Measurements from ENCODE around the gene CAPN11.
"Not testable (repeated sequence)": the region's sequence is repeated elsewhere in the genome, so short reads cannot be mapped to it uniquely, and the experiment has no call there.

CAPN11 gene

DNA sequence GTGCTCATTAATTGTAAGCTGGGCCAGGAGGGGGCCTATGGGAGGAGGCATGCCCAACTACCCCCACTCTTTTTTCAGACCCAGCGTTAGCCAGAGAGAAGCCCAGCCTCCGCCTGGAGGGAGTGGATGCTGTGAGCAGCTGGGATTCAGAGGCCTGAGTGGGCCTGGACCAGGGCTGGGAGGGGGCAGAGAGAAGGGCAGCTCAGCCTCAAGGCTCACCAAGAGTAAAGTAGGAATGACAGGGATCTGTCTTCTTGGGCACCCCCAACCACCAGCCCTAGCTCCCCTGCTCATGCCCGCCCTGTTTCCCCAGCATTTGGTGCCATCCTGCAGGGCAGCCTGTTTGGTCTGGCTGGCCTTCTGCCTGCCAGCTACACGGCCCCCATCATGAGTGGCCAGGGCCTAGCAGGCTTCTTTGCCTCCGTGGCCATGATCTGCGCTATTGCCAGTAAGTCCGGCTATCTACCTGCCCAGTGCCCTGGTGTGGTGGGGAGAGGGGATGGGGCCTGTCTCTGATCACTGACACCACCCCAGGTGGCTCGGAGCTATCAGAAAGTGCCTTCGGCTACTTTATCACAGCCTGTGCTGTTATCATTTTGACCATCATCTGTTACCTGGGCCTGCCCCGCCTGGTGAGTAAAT lies 71.5 kb downstream of the CAPN11 start:
- no peak for DNase-seq

DNA sequence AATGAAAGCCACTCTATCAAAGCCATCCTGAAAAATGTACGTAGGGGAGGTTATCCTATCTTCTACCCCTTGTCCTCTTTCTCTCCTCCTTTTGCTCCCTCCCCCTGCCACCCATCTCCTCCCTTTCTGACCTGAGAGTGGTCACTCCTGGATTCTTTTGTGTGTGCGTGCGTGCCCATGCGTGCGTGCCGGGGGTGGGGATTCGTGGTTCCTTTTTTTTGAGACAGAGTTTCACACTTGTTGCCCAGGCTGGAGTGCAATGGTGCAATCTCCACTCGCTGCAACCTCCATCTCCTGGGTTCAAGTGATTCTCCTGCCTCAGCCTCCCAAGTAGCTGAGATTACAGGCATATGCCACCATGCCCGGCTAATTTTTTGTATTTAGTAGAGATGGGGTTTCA lies 72.8 kb downstream of the CAPN11 start:
- DNase-seq, result not testable (repeated sequence)

DNA sequence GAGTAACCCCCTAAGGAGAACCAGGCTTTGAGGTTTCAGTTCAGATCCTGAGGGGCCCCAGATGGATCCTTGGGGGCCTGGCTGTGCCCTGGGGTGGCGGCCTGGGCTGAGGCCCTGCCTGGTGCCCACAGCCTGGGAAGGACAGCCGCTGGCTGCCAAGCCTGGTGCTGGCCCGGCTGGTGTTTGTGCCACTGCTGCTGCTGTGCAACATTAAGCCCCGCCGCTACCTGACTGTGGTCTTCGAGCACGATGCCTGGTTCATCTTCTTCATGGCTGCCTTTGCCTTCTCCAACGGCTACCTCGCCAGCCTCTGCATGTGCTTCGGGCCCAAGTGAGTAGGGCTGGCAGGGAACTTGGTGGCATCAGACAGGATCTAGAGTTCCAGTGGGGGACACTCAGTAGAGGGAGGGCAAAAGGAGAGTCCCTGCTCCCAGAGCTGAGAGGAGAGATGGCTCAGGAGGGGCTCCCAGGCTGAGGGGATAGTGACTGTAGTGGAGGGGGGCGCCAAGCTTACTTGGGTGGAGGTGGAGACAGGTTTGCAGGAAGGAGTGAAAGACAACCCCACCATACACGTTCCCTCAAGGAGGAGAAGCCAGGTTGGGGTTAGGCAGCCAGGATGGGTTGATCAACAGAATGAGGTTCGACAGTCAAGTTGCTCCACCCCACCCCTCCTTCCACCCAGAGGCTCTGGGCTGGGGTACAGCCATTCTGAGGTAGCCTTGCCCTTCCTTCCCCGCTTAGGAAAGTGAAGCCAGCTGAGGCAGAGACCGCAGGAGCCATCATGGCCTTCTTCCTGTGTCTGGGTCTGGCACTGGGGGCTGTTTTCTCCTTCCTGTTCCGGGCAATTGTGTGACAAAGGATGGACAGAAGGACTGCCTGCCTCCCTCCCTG lies 74.3 kb downstream of the CAPN11 start:
- no peak for DNase-seq

DNA sequence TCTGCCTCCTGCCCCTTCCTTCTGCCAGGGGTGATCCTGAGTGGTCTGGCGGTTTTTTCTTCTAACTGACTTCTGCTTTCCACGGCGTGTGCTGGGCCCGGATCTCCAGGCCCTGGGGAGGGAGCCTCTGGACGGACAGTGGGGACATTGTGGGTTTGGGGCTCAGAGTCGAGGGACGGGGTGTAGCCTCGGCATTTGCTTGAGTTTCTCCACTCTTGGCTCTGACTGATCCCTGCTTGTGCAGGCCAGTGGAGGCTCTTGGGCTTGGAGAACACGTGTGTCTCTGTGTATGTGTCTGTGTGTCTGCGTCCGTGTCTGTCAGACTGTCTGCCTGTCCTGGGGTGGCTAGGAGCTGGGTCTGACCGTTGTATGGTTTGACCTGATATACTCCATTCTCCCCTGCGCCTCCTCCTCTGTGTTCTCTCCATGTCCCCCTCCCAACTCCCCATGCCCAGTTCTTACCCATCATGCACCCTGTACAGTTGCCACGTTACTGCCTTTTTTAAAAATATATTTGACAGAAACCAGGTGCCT lies 75.0 kb downstream of the CAPN11 start:
- no peak for DNase-seq

All from SHP77 treated with DMSO at 0.1 percent for 48 hours (cell line).